ENCODE measurements around the gene MUCL1.

- TF ChIP-seq POLR2A (IDR thresholded peaks at IDR 0.05; ENCODE audit: control extremely low read depth in 1 of 2, low read depth in 2 of 2, low read length in 2 of 2): no peak
- TF ChIP-seq EZH2 (IDR thresholded peaks at IDR 0.05; ENCODE audit: low read depth, low read length, severe bottlenecking): no peak
- TF ChIP-seq CREB1 (IDR thresholded peaks at IDR 0.05): no peak
- TF ChIP-seq RAD21 (IDR thresholded peaks at IDR 0.05 in 1 of 2, conservative IDR thresholded peaks at IDR 0.05 in 1 of 2; ENCODE audit: low read depth in 2 of 2, low read length in 2 of 2): no peak
- TF ChIP-seq POLR2AphosphoS5 (IDR thresholded peaks at IDR 0.05; ENCODE audit: low read depth, low read length): no peak
- no peak for TF ChIP-seq CTCF (IDR thresholded peaks at IDR 0.05; ENCODE audit: control extremely low read depth in 1 of 3, insufficient read depth in 1 of 3, low read depth in 1 of 3, low read length in 3 of 3)
- TF ChIP-seq SIRT6 (IDR thresholded peaks at IDR 0.05; ENCODE audit: low read length): no peak
- no peak for TF ChIP-seq ATF3 (IDR thresholded peaks at IDR 0.05; ENCODE audit: insufficient read depth, low read depth, low read length)
- TF ChIP-seq ASH2L (IDR thresholded peaks at IDR 0.05; ENCODE audit: low read length): no peak
- TF ChIP-seq CBX8 (IDR thresholded peaks at IDR 0.05; ENCODE audit: borderline replicate concordance, low read depth, low read length): no peak
- TF ChIP-seq TAF1 (IDR thresholded peaks at IDR 0.05; ENCODE audit: low read depth, low read length): no peak
- TF ChIP-seq RNF2 (IDR thresholded peaks at IDR 0.05; ENCODE audit: borderline replicate concordance, low read depth, low read length, missing control alignments, poor library complexity, severe bottlenecking): no peak
- no peak for TF ChIP-seq USF2 (IDR thresholded peaks at IDR 0.05; ENCODE audit: low read length)
- no peak for TF ChIP-seq BCL11A (IDR thresholded peaks at IDR 0.05; ENCODE audit: low read depth in 2 of 2, low read length in 2 of 2)
Measured at GRCh38 chr12:54890339-54890738, 36.0 kb downstream of the MUCL1 start.
